Muscle of back (tissue), 11 donors: ENCODE measurements around the gene TRIM38. TPM values are rescaled to one million over a fixed set of nuclear protein-coding genes. Genes with fewer than 3 reads are reported as not detected.

ENCODE experiments used
- DNase-seq, 3 donors: peaks; one replicate each; pipeline versions ENCODE4 v3.0.0 to v3.0.0-alpha.2; 2013
- polyA plus RNA-seq, 10 donors: library from polyadenylated mRNA; unstranded; fragments of 120-200 nt; gene quantifications; one replicate each; pipeline ENCODE4 v1.2.1, GENCODE V29; 2013; ENCODE audit not compliant: insufficient read length in 10 of 10

The TRIM38 gene
- polyA plus RNA-seq, 10 donors, result 3.1 to 9.2 (median 5.8) TPM

DNA sequence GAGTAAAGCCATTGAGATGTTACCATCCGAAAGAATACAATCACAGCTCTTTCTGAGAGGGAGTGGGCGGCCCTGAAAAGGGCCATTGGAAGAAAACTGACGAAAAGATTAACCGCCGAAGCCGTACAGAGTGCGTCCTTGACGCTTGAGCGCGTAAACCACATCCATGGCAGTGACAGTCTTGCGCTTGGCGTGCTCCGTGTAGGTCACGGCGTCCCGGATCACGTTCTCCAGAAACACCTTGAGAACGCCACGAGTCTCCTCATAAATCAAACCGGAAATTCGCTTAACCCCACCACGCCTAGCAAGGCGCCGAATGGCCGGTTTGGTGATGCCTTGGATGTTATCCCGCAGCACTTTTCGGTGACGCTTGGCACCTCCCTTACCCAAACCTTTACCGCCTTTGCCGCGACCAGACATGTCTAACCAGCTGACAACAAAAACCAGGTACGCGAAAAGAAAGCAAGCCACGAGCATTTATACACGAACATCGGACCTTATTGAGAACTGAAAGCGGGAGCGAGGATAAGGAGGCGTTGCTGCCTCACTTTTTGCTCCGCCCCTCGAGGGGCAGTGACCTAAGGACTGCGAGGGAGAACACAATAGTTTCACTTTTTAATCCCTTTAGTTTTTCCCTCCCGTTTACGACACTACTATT is 64.4 kb downstream of the TRIM38 start:
- DNase-seq, result peak; percentile 97 to 99 (median 98)

DNA sequence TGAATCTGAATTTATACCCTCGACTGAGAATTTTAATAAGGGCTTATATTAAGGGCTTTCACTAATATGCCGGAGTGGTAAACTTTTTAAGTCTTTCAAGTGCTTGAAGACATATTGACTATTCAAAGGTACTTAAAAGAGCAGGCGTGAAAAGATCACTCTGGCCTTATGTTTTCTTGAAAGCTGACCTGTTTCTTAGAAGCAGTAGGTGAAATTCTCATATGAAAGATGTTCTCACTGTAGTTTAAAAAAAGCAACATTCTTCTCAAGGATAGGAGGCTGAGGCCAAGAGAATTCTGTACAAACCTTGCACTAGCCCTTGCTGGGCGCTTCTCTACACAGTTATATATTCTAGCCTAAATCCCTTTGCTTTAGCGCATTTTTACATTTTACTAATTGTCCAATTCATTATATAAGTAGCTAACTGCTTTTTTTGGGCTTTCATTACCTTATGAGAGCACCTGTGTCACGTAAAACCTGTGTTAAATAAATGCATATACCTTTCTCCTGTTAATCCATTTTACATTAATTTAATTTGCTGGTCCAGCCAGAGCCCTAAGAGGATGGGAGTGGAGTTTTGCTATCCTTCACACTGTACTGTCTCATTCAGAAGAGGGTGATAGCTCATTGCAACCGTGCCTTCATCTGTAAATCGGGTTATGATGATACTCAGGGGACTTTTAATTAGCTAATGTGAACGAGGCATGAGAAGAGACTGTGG is 65.0 kb downstream of the TRIM38 start:
- no peak for DNase-seq

DNA sequence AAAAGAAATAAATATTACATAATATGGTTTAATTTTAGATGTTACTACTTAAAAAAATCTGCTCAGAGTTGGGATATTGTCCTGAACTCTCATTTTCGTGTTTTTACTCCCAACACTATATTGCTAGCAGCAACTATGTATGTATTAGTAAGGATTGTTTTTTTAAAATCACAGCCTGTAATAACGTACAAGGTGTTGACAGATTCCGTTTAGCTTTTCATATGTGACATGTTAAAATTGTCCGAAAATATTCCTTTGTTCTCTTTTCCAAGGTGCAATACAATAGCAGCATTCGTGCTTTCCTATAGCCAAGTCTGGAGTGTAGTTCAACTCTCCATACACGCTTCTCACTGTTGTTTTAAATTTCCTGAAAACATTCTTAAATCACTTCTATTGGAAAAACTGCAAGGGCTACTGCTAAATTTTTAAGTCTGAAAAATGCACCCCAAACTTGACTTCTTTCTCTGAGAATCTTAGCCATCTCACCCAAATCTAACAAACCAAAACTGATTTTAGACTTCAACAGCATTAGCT is 65.7 kb downstream of the TRIM38 start:
- no peak for DNase-seq

DNA sequence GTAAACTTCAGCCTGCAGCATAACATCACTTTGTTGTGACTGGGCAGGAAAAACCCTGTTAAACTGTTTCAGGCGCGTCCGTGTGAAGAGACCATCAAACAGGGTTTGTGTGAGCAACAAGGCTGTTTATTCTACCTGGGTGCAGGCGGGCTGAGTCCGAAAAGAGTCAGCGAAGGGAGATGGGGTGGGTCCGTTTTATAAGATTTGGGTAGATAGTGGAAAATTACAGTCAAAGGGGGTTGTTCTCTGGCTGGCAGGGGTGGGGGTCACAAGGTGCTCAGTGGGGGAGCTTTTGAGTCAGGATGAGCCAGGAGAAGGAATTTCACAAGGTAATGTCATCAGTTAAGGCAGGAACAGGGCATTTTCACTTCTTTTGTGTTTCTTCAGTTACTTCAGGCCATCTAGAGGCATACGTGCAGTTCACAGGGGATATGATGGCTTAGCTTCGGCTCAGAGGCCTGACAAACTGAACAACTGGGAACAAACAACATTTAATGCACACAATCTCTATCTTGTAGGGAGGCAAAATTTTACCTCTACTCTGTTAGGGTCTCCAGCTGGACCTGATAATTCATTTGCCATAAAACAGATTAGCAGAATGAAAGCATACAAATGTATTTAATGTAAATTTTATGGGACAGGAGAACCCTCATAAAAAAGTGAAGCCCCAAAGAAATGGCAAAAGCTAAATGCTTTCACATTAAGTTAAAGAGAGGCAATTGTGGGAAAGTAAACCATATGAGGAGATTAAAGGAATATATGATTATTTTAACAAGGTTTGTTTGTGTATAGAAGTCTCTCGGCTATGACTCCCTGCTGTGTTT is 66.4 kb downstream of the TRIM38 start:
- no peak for DNase-seq

DNA sequence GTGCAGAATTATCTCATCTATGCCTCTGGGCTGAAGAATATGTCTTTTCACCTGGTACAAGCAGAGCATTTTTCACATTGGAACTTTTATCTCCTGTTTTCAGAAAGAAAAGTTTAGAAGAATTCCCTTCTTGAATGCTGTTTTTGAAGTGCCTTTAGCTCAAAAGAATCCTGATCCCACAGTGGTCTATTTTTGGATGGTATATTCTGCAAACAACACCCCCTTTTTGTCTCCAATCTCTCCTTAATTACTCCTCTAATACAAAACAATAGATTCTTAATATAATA is 66.9 kb downstream of the TRIM38 start:
- DNase-seq, result no peak

DNA sequence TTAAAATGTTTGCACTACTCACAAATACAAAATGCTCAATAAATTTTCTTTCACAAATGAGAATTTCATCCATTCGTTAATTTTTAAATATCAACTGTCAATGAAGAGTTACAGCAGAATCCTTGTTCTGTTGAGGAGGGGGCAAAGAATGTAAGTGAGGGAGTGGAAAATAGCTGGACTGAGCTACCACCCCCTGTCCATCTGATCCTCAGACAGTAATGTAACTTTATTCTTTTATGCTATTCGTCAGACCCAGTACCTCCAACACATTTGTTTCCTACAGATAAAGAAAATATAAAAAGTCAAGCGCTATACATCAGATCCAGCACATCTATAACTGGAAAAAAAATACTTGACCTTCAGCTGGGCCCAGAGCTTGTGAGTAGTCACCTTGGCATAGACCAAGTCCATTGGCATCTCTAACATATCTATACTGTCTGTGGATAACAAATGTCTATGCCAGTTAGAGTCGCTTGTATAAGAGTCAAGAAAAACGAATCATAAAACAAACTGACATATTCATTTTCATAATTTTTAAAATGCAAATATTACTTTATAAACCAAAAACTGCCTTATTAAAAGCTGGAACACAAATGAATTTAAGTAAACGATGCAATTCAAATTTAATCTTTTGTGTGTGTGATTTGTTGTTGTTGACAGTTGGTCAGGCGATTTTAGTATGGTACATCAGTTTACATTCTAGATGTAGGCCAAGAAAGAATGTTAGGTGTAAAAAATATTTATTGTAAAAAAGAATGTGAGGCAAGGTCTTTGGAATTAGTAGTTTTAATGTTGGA is 67.5 kb downstream of the TRIM38 start:
- no peak for DNase-seq

DNA sequence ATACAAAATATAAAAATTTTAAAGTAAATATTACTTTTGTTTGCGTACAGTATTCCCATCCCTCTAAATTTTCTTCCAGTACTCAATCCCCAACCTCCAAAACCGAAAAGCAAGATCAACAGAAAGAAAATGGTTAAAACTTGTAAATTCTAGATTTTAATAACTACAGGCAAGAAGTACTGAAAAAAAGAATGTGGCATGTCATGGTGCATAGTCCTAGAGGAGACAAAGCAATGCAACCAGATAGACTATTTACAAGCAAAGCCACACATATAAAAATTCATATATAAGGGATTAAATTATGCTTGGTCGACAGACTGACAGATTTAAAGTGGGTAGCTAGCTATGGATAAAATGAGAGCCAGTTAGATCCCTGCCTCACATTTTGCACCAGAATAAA is 68.1 kb downstream of the TRIM38 start:
- DNase-seq, result no peak

DNA sequence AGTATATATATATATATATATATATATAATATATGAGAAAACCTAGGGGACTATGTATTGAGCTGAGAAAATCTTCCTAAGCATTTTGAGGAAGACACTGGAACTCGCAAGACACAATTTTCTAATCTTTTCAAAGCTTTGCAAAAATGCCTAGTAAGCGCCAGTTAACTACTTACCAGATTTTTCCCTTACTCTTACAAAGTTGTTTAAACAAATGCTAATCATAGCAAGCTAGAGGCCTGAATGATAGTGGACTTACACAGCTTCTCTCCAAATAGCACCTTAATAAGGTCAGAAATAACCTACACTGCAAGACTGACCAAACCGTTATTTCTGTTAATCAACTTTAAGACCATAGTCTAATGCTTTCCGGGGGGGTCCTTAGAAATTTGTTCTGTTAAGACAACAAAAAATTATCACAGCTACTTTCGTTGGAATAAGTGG is 68.6 kb downstream of the TRIM38 start:
- DNase-seq, result no peak

GRCh38 chr6:26031595-26032339 is 69.2 kb downstream of the TRIM38 start:
- peak; percentile 95 to 99 (median 98) for DNase-seq

DNA sequence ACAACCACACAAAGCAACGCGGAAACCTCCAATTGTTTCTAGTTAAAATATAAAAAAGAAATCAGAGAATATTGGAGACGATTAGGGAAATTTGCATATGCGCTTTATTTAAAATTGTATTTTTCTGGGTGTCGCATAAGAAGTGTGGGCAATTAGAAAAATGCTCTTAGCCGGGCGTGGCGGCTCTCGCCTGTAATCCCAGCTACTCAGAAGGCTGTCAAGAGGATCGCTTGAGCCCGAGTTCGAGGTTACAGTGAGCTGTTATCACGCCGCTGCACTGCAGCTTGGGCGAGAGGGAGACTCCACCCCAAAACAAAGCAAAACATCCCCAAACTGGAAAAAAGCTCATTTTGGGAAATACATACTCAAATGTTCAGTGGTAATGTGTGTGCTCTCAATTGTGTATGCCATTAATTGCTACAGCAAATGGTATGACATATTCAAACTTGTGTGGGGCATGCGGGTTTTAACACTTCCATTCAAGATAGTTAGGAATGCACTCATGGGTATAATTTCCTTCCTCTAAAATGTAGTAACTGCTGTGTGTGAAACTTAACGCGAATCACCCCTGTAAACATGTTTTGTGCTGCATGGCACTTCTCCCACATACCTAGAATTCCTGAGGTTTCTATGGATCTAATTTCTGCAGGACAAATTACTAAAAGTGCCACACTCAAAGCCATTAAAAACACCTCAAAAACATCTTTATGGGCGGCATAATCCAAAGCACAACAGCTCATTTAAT is 69.9 kb downstream of the TRIM38 start:
- peak; percentile 48 to 78 (median 66) for DNase-seq

DNA sequence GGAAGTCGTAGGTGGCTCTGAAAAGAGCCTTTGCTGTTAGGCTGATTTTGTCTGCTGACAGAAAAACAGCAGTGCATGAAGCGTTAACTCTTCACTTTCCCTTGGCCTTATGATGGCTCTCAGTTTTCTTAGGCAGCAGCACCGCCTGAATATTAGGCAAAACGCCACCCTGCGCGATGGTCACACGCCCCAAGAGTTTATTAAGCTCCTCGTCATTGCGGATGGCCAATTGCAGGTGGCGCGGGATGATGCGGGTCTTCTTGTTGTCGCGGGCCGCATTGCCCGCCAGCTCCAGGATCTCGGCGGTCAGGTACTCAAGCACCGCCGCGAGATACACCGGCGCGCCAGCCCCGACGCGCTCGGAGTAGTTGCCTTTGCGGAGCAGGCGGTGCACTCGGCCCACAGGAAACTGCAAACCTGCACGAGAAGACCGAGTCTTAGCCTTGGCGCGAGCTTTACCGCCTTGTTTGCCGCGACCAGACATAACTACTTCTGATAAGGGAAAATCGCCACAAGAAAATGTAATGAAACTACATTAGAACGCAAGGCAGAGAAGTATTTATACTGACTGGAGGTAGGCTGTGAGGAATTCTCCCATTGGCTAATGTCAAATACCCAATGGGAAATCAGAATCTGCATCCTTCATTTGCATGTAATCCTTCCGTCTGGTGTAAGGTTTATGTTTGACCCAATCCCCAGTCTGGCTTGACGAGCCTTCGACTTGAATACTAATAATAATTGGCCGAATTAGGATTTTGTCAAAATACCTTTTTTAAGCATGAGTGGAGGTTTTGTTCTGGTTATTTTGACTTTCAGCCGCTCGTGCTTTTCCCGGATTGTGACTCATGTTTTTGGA is 70.7 kb downstream of the TRIM38 start:
- peak; percentile 95 to 98 (median 98) for DNase-seq

DNA sequence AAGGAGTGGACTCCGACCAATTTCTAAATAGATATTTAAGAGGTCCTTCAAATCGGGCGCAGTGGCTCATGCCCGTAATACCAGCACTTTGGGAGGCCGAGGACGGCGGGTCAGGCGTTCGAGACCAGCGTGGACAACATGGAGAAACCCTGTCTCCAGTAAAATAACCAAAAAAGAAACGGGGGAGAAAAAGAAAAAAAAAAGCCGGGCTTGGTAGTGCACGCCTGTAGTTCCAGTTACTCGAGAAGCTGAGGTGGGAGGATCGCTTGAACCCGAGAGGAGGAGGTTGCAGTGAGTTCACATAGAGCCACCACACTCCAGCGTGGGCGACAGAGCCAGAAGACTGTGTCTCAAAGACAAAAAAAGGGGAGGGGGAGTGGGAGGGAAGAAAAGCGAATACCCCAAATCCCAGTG is 71.3 kb downstream of the TRIM38 start:
- no peak for DNase-seq

DNA sequence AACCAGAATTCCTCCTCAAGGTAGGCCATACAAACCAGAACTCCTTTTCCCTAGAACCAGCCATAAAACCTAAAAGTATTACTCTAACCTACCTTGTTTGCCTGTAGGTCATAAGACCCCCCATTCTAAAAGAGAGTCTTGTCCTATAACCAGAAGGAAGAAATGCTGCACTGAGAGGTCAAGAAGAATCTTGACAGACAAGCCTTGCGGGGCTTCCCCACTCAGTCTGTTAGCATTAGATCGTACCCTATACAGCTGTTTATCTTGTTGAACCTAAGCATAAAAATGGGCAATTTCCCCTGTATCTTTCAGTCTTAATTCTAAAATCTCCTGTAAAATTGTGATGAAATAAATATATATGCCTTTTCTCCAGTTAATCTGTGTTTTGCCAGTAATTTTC is 72.3 kb downstream of the TRIM38 start:
- DNase-seq, result no peak

Other genes with a start within 250 kb of the TRIM38 start
- gene SLC17A4, start 208.1 kb upstream of the TRIM38 start, polyA plus RNA-seq, result not detected
- not detected for gene SLC17A1, start 130.8 kb upstream of the TRIM38 start, polyA plus RNA-seq
- not detected for gene SLC17A3, start 88.6 kb upstream of the TRIM38 start, polyA plus RNA-seq
- gene SLC17A2, start 32.1 kb upstream of the TRIM38 start, polyA plus RNA-seq, result not detected
- gene HFE, start 124.6 kb downstream of the TRIM38 start, polyA plus RNA-seq, result 1 to 10 TPM; 3.4 to 7.1 (median 4.8) TPM